Measurements from ENCODE around the gene DYRK3. TPM values are rescaled to one million over a fixed set of nuclear protein-coding genes. Genes with fewer than 3 reads are reported as not detected.

The DYRK3 gene
- total and polyA plus RNA-seq, 9 of the 15 experiments (the other 6 are each of a cell fraction or from before 2014, with no cell fraction given) = 4.5 to 33.7 (median 25.7) TPM

GRCh38 chr1:206609229-206609991 lies 25.9 kb upstream of the DYRK3 start:
- peaks cover 61% of the 10 kb centered on the region for H3K36me3 ChIP-seq (ENCODE audit: control insufficient read depth, insufficient read depth, low read length)
- ATAC-seq = no peak
- in situ Hi-C loops (cut with MboI) (loop anchor here (25.0 kb wide), 2 partner anchors 303 to 903 kb away; partner anchors contain the start of gene FCMR), intact Hi-C loops (cut with micrococcal nuclease) (loop anchor here (5.0 kb wide), 2 partner anchors 198 to 373 kb away; no protein-coding TSS in a partner anchor)
- H2AFZ ChIP-seq (ENCODE audit: low read depth, low read length) = no peak overlapping the region
- H3K9me1 ChIP-seq (ENCODE audit: control insufficient read depth, insufficient read depth, low read length) = no peaks in the 10 kb centered on the region
- H3K9me3 ChIP-seq (replicated peaks; ENCODE audit: control insufficient read depth, insufficient read depth, low read depth, low read length) = no peaks in the 10 kb centered on the region
- H3K4me3 ChIP-seq = no peak overlapping the region
- 0 out of 6 replicates have a peak, but pooled peaks of 1 of the 3 experiments have one; percentile 4 for TF ChIP-seq ZBTB11 (CRISPR knock-in tag; IDR thresholded peaks at IDR 0.05)
- TF ChIP-seq SRSF9 (IDR thresholded peaks at IDR 0.05; ENCODE audit: borderline replicate concordance, low read depth, low read length) = no peak
- no peak for TF ChIP-seq ZNF253 (CRISPR knock-in tag; conservative IDR thresholded peaks at IDR 0.05)
- no peak for TF ChIP-seq NR4A1 (CRISPR knock-in tag; IDR thresholded peaks at IDR 0.05)
- no peak for TF ChIP-seq NR4A1 (tag; IDR thresholded peaks at IDR 0.05)
- no peaks in the 10 kb centered on the region for H4K20me1 ChIP-seq (replicated peaks; ENCODE audit: control insufficient read depth, insufficient read depth, low read length)
- H3K4me2 ChIP-seq (ENCODE audit: insufficient read depth, low read length) = no peak overlapping the region
- H3K79me2 ChIP-seq (ENCODE audit: control insufficient read depth, insufficient read depth, low read length) = peaks cover 16% of the 10 kb centered on the region
- no TSS peak for BruUV-seq (replicated peaks)
- FAIRE-seq = no peak
- CTCF ChIA-PET (ENCODE audit: low intra/inter-chr PET ratio) = interaction anchor here (3.2 to 4.4 kb wide), 2 partner anchors 303 to 372 kb away, joined by 10 to 43 read pairs; no protein-coding TSS in a partner anchor
- no peaks in the 10 kb centered on the region for H3K27me3 ChIP-seq (ENCODE audit: control insufficient read depth in 2 of 2, insufficient read depth in 2 of 2, low read length in 2 of 2)
- peaks cover 5 to 7% of the 10 kb centered on the region in 2 experiments; a peak in 4 of 5 replicates for H3K4me1 ChIP-seq (replicated peaks in 1 of 2; ENCODE audit: control insufficient read depth in 2 of 2, insufficient read depth in 2 of 2, low read length in 2 of 2)
- WGBS (ENCODE audit: insufficient coverage, low coverage, missing lambda C conversion rate) = 83% methylated on average over 4 of the region's 4 CpGs
- no peak for DNase-seq (ENCODE audit: extremely low read depth in 1 of 4, low spot score in 3 of 4)
- POLR2A ChIA-PET = interaction anchor here (0.7 to 2.1 kb wide), 4 partner anchors 9 to 83 kb away, joined by 3 to 4 read pairs (median 4); no protein-coding TSS in a partner anchor
- no peak overlapping the region for H3K27ac ChIP-seq (ENCODE audit: extremely low read depth, low read depth, low read length)
- H3K9ac ChIP-seq (ENCODE audit: insufficient read depth in 1 of 2, low read depth in 2 of 2, low read length in 2 of 2) = no peak overlapping the region
